ENCODE data around the gene GLCCI1.

Gene GLCCI1

GRCh38 chr7:7962851-7963250, 5.7 kb upstream of the GLCCI1 start:
- TF ChIP-seq CTCF (IDR thresholded peaks at IDR 0.05; ENCODE audit: low read length) (no peak), EZH2 (IDR thresholded peaks at IDR 0.05; ENCODE audit: borderline replicate concordance, low read length) (no peak)
- Histone ChIP-seq H4K20me1 (ENCODE audit: insufficient read depth, low read length) (no peaks in the 10 kb centered on the region), H3K27me3 (ENCODE audit: insufficient read depth, low read length) (no peaks in the 10 kb centered on the region), H3K9me3 (ENCODE audit: low read length) (no peaks in the 10 kb centered on the region), H3K36me3 (ENCODE audit: insufficient read depth, low read length) (no peaks in the 10 kb centered on the region), H3F3A (ENCODE audit: insufficient read depth, low read length) (no peaks in the 10 kb centered on the region), H3K4me3 (ENCODE audit: low read depth, low read length, poor library complexity, severe bottlenecking) (no peak overlapping the region), H3K79me2 (ENCODE audit: insufficient read depth, low read length) (no peaks in the 10 kb centered on the region), H3K4me1 (ENCODE audit: insufficient read depth, low read length, severe bottlenecking) (peaks cover 34% of the 10 kb centered on the region), H3K9me2 (ENCODE audit: low read depth, low read length) (no peaks in the 10 kb centered on the region), H3K4me2 (ENCODE audit: low read length) (no peak overlapping the region), H3K27ac (ENCODE audit: low read depth, low read length, poor library complexity, severe bottlenecking) (no peak overlapping the region), H2AFZ (ENCODE audit: low read length) (no peak overlapping the region), H3K9ac (ENCODE audit: low read length) (no peak overlapping the region)

- H3K9ac ChIP-seq (ENCODE audit: low read length) = no peak overlapping the region
- peaks cover 37% of the 10 kb centered on the region for H3K4me1 ChIP-seq (ENCODE audit: insufficient read depth, low read length, severe bottlenecking)
- H2AFZ ChIP-seq (ENCODE audit: low read length) = no peak overlapping the region
- H3K27me3 ChIP-seq (ENCODE audit: insufficient read depth, low read length) = no peaks in the 10 kb centered on the region
- H3K9me2 ChIP-seq (ENCODE audit: low read depth, low read length) = no peaks in the 10 kb centered on the region
- TF ChIP-seq CTCF (IDR thresholded peaks at IDR 0.05; ENCODE audit: low read length) = no peak
- TF ChIP-seq EZH2 (IDR thresholded peaks at IDR 0.05; ENCODE audit: borderline replicate concordance, low read length) = no peak
- H3K27ac ChIP-seq (ENCODE audit: low read depth, low read length, poor library complexity, severe bottlenecking) = no peak overlapping the region
- no peak overlapping the region for H3K4me2 ChIP-seq (ENCODE audit: low read length)
- no peaks in the 10 kb centered on the region for H3K9me3 ChIP-seq (ENCODE audit: low read length)
- no peaks in the 10 kb centered on the region for H3F3A ChIP-seq (ENCODE audit: insufficient read depth, low read length)
- no peak overlapping the region for H3K4me3 ChIP-seq (ENCODE audit: low read depth, low read length, poor library complexity, severe bottlenecking)
- H3K36me3 ChIP-seq (ENCODE audit: insufficient read depth, low read length) = no peaks in the 10 kb centered on the region
- H4K20me1 ChIP-seq (ENCODE audit: insufficient read depth, low read length) = no peaks in the 10 kb centered on the region
- no peaks in the 10 kb centered on the region for H3K79me2 ChIP-seq (ENCODE audit: insufficient read depth, low read length)
Observed at GRCh38 chr7:7964250-7964649, 4.3 kb upstream of the GLCCI1 start.

- Histone ChIP-seq H3K36me3 (ENCODE audit: insufficient read depth, low read length) (no peaks in the 10 kb centered on the region), H3K4me3 (ENCODE audit: low read depth, low read length, poor library complexity, severe bottlenecking) (no peak overlapping the region), H4K20me1 (ENCODE audit: insufficient read depth, low read length) (no peaks in the 10 kb centered on the region), H3K27ac (ENCODE audit: low read depth, low read length, poor library complexity, severe bottlenecking) (no peak overlapping the region), H3K27me3 (ENCODE audit: insufficient read depth, low read length) (no peaks in the 10 kb centered on the region), H3K9ac (ENCODE audit: low read length) (no peak overlapping the region), H2AFZ (ENCODE audit: low read length) (no peak overlapping the region), H3K79me2 (ENCODE audit: insufficient read depth, low read length) (peaks cover under 1% of the 10 kb centered on the region), H3K4me2 (ENCODE audit: low read length) (no peak overlapping the region), H3K4me1 (ENCODE audit: insufficient read depth, low read length, severe bottlenecking) (peaks cover 37% of the 10 kb centered on the region), H3K9me3 (ENCODE audit: low read length) (no peaks in the 10 kb centered on the region), H3K9me2 (ENCODE audit: low read depth, low read length) (no peaks in the 10 kb centered on the region), H3F3A (ENCODE audit: insufficient read depth, low read length) (no peaks in the 10 kb centered on the region)
- TF ChIP-seq CTCF (IDR thresholded peaks at IDR 0.05; ENCODE audit: low read length) (no peak), EZH2 (IDR thresholded peaks at IDR 0.05; ENCODE audit: borderline replicate concordance, low read length) (no peak)
Observed at GRCh38 chr7:7964691-7965090, 3.9 kb upstream of the GLCCI1 start.

Data from OCI-LY1 (cell line).